ENCODE data around the gene DUOXA2.
"Not testable (repeated sequence)": the region's sequence is repeated elsewhere in the genome, so short reads cannot be mapped to it uniquely, and the experiment has no call there.

The DUOXA2 gene

DNA sequence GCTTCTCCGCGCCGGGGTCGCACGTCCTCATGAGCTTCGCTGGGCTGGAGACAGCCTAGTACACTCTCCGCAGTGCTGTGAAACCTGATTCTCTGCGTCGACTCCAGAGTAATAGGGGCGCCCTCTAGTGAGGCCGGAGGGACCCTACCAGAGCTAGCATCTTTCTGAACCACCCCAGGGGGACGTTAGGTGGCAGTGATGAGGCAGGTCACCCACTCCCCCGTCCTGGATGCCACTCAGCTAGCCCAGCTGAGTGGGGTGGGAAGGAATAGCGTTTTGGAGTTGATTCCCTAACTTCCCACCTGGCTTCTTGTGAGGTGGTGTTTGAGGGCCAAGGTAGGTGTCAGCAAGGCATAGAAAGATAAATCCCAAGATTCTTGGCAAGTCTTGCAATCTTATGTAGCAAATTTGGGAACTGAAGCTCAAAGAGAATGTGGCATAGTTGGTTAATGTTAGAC lies 4.0 kb downstream of the DUOXA2 start:
- DNase-seq, result peak; percentile 76

DNA sequence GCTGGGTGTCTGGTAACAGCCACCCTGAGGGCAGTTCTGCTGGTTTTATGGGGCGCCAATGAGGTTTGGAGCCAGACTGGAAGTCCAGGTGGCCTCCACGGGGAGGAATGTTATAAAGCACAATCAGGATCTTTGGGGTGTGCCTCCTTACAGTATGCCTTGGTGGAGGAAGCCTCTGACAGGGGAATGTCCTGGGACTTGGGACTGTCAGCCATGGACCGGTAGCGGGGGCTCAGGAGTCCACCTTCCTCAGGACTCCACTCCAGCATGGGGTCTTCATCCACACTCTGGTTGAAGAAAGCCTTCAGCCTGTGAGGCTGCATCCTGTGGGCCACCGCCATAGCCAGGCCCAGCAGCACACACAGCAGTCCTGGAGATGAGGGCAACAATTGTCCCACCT lies 4.9 kb downstream of the DUOXA2 start:
- no peak for DNase-seq

DNA sequence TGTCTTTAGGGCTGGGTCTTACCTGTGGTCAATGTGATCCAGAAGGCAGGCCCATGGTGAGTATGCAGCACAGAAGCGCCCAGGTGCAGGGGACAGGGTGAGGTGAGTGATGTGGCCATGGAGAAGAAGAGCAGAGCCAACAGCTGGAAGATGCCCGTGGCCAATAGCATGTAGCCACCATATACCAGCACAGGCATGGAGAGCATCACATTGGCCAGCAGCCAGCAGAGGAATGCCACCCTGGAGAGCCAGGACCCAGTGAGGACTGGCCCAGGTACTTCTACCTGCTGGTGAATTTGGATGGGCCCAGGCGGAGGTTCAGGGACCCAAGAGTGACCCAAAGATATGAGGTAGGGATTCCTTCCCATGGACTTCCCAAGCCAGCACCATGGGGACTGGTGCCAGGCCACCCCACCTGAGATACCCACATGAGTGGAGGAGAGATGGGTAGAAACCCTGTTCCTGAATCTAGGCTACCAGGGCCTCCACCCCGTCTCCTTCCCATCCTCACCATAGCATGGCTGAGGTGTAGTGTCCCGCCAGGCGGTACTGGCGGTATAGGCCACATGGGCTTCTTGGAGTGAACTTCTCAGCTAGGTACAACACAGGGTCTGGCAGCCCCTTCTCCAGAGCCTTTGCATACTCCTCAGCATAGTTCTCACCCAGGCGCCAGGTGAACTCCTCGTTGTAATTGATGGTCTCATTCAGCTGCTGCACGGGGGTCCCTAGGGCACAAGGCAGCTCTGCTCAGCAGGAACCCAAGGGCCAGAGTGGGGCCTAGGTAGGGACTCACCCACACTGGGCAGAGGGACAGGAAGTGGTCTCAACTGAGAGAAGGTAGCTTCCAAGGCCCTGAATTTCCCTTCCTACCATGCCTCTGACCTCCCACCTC lies 6.2 kb downstream of the DUOXA2 start:
- DNase-seq, result no peak

DNA sequence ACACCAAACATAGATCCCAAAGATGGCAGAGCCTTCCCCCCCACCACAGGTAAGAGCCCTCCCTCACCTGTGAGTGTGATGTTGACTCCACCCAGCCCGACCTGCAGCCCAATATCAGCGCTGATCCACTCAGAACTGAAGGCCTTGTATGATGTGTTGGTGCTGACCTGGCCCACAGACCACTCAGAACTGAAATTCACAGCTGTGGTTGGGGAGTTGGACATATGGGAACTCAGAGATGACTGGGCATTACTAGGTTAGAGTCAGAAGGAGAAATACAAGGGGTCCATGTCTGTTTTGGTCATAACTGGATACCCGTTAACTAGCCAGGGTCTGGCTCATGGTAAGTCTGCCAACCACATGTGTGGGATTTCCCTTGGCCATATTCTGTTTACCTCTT lies 6.9 kb downstream of the DUOXA2 start:
- no peak for DNase-seq

DNA sequence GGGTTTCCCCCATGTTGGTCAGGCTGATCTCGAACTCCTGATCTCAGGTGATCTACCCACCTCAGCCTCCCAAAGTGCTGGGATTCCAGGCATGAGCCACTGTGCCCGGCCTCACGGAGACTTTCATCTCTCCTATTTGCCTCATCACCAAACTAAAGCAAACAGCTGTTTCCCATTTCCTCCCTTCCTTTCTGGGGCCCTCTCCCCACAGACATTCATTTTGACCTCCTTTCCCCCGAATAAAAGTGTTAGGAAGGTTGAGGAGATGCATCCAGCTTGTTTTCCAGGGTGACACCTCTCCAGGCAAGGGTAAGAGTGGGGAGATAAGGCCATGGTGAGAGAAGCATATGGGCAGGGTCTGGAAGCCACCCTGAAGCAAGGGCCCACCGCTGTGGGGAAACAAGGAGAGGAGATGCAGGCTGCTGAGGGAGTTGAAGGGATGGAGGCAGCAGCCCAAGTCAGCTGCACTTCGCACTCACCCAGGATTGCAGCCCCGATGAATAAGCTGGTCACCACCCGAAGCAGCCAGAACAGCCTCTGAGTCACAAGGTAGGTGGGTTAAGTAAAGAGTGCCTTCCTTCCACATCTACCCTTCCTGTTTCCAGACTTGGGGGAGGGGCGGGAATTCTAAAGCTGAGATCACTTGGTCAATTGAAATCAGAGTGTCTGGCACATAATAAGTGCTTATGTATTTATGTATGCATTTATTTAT lies 7.7 kb downstream of the DUOXA2 start:
- DNase-seq, result no peak

DNA sequence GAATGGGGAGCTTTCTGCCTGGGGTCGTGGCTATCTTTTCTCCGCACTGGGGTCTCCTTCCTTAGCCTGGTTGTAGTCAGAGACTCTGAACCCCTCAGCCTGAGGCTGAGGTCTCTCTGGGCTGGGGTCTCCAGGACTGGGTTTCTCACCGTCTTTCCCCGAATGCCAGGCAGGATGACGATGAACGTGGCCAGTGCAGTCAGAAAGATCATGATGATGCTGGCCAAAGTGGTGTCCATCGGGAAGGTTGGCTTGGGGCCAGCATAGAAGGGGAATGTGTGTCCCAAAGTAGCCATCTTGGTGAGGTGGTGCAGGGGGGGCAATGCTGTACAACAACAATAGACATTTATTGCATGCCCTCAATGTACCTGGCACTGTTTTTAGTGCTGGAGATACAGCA lies 8.6 kb downstream of the DUOXA2 start:
- no peak for DNase-seq

DNA sequence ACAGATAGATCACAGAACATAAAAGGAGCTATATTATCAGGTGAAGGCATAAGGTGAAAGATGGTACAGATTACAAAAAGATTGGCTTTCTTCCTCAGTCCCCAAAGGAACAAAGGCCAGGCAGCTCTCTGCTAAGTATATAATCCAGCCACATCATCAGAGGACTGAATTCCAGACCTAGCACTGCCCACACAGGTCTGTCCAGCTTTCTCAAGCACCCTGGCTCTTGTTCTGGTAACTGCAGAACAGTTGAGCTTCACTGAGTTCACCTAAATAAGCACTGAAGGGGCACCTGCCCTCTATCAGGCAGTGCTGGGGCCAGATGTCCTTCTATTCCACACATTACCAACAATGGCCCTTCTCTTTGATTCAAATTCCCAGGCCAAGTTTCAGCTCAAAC lies 9.3 kb downstream of the DUOXA2 start:
- DNase-seq, result no peak

DNA sequence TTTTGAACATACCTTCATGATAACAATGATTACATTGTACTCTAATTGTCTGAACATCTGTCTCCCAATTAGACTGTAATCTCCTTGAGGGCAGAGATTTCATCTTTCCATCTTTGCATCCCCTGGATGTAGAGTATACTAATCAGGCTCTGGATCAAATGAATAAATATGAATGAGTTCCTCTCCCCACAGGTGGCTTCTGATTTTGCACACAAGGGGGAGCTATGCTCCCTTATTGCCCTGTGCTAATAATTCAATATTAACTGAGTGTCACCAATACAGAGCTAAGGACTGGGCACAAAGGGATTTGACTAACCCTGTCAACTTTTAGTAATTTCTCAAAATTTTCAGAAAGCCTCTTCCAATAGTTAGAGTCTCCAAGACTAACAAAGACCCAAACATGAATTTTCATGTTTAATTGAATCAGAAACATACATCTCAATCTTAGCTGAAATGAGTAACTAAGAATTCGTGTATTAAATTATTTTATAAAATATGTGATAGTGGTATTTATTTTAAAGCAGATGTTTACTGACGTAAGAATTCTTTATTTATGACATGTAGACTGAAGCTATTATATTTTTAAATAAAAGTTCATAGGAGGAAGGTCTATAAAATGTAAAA lies 12.5 kb downstream of the DUOXA2 start:
- peak; percentile 43 for DNase-seq

DNA sequence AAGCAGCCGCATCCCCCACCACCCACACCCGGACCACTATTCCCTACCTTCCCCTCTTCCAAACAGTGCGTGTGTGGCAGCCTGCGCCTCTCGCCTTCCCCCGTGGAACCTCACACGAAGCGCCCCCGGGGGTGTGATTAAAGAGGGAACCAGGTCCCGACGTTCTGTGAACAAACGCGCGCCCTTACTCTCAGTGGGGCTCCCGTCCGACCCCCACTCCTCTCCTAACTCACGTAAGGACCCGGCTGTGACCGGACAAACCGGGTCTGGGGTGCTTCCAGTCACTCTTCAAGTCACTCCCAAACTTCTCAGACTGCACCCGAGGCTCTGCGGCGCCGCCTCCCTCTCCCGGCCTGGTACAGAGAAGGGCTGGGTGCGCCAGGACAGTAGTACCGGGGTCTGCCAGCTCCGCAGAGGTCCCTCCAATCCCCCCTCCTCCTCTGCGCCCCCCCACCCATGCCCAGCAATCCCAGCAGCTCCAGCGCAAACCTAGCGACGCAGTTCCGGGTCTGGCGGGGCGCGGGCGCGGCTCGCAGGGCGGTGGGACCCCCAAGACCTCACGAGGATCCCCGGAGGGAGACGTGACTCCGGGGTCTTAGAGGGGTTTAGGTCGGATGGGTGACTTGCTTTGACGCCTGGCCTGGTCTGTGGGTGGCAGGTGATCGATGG lies 15.0 kb downstream of the DUOXA2 start:
- DNase-seq, result no peak

DNA sequence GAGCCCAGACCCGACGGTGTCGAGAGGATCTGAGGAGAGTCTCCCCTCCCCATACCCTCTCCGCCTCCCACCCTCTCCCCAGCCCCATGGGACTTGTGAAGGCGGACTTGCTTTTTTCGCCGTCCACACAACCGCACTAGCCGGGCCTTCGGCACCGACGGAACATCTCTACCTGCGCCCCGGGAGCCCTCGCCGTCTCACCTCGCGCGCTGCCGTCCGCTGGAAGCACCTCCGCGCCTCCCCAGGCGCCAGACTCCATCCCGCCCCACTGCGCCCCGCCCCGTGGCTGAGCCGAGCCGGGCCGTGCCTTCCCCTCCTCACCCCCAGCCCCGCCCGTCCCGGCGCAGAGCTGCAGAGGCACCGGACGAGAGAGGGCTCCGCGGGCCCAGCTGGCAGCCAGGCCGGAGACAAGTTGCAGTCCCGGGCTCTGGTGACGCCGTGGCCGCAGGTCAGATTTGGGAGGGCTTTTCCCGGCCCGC lies 15.6 kb downstream of the DUOXA2 start, which contains the start of the genes DUOX1 and DUOXA1:
DUOX1 (plus strand) TSS at position 344 of the 479 bp plus-strand sequence. CDS start 1,973 bp downstream, outside the sequence.
DUOXA1 (minus strand) TSS at position 229 of the 479 bp plus-strand sequence. CDS start 6,865 bp downstream, outside the sequence.
- no peak for DNase-seq

DNA sequence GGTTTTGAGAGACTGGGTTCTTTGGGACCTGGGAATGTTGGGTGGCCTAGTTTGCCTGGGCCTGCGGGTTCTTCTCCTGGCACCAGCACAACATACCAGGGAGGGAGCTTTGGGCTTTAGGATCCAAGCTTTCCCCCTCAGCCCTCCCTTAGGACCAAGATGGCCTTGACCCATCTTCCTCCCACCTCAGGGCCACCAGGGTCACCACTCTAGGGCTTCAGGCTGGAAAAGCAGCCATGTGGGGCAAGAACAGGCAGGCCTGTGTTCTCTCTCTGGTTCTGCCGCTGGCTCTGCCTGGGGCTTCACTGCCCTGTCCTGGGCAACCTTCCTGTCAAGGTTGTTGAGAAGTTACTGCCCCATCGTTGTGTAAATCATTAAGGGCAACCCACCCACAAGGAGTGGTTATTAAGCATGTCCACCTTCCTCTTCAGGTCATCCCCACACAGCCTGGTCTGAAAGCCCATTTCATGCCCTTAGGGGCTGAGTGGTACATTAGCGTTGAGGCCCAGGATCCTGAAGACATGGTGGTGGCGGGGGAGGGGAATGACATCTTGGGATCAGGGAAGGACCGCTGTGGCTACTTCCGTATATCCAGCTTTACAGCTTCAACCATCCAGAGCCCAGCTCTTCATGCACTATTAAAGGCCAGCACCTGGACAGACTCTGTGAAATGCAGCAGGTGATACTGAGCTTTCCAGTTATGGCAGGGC lies 16.3 kb downstream of the DUOXA2 start:
- DNase-seq, result no peak

DNA sequence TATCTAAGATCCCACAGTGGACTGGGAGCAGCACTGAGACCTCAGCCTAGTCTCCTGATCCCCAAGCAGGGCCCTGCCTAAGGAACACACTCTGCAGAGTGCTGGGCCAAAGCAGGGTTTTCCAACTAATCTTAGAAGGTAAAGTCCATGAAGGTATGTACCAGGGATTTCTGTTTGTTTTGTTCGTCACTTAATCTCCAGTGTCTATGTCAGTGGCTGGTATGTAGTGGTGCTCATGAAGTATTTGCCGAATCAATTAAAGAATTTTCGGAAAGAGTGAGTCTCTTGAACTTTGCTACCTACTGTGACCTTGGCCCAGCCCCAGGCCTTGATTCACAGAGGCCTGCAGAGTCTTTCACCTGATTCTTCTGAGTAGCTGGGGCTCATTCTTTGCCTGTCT lies 17.4 kb downstream of the DUOXA2 start:
- no peak for DNase-seq

DNA sequence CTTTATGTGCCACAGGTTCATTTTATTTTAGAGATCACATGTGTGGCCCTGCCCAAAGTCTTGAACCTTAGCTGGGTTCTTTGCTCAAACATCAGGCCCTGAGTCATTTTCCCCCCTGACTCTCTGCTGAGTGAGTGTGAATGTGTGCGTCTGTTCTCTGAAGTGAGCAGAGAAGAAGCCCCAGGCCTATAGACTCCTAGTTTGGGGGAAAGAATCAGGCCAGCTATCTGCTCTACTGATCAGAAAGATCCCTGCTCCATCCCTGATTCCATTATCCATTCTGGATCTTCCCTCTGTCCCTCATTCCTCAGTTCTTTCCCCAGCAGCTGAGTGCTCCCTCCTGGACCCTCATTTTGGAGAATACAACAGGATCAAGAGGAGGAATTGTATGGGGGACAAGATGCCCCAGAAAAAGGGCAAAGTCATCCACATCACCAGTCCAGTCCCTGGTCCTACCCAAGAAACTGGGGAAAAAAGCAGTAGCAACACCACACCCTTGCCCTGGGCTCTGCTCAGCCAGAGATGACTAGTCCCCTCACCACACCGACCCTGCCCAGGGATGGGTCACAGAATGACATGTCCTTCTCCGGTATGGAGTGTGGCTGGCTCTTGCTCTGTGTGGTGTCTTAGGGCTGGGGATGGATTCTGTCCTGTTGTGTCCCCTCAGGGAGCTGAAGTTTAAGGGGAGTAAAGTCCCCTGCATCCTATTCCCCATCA lies 18.9 kb downstream of the DUOXA2 start:
- DNase-seq, result no peak

DNA sequence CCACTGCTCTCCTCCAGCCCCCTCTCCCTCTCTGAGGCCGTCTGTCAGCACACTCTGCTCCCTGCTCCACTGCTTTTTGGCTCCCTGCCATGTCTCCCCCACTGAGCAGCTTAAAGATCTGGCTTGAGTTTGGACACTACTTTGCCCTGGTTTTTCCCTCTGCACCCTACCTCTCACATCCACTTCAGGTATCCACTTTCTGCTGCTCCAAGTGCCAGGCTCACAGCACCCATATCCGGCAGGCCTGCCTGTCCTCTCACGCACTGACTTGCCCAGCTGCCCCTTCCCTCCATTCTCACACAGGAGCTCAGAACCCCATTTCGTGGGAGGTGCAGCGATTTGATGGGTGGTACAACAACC lies 19.4 kb downstream of the DUOXA2 start:
- no peak for DNase-seq

DNA sequence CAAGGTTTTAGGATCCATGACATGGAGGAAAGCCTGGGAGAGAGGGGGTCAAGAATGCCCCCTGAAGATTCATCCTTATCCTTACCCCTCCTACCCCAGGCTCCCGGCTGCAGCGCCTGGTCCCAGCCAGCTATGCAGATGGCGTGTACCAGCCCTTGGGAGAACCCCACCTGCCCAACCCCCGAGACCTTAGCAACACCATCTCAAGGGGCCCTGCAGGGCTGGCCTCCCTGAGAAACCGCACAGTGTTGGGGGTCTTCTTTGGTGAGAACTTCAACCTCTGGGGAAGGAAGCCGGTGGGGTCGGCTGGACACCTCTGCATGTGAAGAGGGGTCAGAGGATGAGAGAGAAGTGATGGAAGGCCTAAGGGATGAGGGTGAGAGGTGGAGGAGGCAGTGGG lies 19.9 kb downstream of the DUOXA2 start:
- no peak for DNase-seq

DNA sequence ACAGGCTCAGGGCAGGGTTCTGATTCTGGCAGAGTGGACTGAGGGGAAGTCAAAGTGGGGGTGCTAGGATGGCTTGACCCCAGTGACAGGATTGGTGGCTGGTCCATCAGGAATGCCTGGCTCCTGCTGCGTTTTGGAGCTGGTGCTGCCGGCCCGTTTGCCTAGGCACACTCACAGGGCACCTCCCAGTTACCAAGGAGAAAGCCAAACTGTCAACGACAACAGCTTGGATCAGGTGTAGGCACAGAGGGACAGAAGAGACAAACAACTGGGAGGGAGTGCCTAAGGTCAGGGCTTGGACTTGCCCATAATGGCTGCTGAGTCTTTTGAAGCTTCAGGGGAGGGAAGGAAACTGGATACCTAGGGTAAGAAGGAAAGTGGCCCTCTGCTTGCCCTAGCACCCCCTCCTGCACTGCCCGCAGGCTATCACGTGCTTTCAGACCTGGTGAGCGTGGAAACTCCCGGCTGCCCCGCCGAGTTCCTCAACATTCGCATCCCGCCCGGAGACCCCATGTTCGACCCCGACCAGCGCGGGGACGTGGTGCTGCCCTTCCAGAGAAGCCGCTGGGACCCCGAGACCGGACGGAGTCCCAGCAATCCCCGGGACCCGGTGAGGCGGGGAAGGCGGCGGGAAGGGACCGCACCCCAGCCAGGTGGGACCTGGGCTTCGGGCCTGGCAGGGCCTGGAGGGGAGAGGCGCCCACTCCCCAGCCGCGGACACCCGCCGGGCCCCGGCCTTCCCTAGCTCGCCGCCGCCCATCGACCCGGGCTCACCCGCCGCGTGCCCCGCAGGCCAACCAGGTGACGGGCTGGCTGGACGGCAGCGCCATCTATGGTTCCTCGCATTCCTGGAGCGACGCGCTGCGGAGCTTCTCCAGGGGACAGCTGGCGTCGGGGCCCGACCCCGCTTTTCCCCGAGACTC lies 20.8 kb downstream of the DUOXA2 start:
- DNase-seq, result no peak

DNA sequence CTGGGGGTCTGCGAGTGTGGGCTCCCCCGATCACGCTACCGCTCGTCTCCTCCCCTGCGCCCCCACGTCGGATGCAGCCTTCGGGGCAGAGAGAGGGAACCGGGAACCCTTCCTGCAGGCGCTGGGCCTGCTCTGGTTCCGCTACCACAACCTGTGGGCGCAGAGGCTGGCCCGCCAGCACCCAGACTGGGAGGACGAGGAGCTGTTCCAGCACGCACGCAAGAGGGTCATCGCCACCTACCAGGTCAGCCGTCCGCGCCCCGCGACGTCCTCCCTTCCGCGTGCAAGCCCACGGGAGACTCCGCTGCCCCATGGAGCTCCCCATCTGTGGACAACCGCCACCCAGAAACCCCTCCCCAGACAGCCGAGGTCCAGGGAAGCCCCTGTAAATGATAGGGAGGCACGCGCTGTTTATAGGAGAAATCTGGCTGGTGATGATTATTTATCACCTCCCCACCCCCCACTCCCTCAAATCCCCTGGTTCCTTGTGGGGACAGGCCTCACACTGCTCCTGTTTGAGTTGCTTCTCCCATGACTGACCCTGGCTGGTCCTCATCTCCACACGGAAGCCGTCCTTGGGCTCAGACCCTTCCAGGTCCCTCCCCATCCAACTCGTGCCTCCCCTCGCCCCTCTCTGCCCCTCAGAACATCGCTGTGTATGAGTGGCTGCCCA lies 21.7 kb downstream of the DUOXA2 start:
- not testable (repeated sequence) for DNase-seq

DNA sequence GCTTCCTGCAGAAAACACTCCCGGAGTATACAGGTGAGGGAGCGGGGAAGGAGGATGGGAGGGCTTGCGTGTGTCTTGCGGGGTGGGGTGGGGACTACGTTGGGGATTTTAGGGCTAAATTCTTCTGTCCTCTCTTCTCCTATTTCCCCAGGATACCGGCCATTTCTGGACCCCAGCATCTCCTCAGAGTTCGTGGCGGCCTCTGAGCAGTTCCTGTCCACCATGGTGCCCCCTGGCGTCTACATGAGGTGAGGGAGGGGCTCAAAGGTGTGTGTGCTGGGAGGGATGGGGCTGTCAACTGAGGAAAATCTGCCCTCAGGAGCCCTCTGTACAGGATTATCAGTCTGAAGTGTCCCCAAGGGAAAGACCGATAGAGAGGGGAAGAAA lies 22.2 kb downstream of the DUOXA2 start:
- no peak for DNase-seq

DNA sequence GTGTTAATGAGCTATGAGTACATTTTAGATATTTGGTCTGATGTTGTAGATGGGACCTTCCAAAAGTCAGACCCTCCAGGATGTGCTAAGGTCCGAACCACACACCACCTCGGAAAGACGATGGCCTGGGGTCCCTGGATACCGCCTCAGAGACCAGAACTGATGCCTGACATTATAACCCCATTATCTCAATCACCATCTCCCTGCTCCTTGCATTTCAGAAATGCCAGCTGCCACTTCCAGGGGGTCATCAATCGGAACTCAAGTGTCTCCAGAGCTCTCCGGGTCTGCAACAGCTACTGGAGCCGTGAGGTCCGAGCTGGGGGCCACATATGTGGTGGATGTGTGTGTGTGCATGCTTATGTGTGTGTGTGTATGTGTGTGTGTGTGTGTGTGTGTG lies 23.6 kb downstream of the DUOXA2 start:
- DNase-seq, result no peak

Data from effector CD4-positive, alpha-beta T cell (primary cell).